Fibroblast of mammary gland (primary cell): ENCODE measurements around the gene BACE1.

Experiments used
- DNase-seq: peaks from one replicate; pipeline ENCODE4 v3.0.0-alpha.2; 2010; ENCODE audit warnings: low read depth
- H3K4me3 ChIP-seq: 2 replicates; pipeline ENCODE4 v1.5.1; 2011; ENCODE audit warnings: low read depth, mild to moderate bottlenecking, low read length, moderate library complexity; ENCODE audit not compliant: control insufficient read depth
- TF ChIP-seq, protein P1 (sequence below): conservative IDR thresholded peaks from 2 replicates; pipeline ENCODE4 v1.5.1; 2011; ENCODE audit warnings: low read depth, low read length, inconsistent platforms; ENCODE audit not compliant: control insufficient read depth, insufficient read depth

BACE1 gene

DNA sequence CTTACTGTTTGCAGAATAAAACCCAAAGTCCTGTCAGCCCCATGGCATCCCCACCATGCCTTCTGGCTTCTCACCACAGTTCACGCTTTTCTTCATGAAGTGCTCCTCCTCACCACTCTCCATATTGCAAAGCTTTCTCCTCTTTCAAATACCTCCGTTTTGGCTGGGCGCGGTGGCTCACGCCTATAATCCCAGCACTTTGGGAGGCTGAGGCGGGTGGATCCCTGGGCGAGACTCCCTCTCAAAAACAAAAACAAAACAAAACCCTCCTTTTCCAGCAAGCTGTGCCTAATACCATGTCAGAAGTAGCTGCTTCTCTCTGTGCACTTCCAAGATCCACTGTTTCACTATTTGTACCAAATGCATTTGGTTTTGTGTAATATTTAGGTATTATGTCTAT, 6.7 kb downstream of the BACE1 start:
- no peak overlapping the region for H3K4me3 ChIP-seq
- DNase-seq: no peak
- TF ChIP-seq, protein P1, sequence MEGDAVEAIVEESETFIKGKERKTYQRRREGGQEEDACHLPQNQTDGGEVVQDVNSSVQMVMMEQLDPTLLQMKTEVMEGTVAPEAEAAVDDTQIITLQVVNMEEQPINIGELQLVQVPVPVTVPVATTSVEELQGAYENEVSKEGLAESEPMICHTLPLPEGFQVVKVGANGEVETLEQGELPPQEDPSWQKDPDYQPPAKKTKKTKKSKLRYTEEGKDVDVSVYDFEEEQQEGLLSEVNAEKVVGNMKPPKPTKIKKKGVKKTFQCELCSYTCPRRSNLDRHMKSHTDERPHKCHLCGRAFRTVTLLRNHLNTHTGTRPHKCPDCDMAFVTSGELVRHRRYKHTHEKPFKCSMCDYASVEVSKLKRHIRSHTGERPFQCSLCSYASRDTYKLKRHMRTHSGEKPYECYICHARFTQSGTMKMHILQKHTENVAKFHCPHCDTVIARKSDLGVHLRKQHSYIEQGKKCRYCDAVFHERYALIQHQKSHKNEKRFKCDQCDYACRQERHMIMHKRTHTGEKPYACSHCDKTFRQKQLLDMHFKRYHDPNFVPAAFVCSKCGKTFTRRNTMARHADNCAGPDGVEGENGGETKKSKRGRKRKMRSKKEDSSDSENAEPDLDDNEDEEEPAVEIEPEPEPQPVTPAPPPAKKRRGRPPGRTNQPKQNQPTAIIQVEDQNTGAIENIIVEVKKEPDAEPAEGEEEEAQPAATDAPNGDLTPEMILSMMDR: no peak

- TF ChIP-seq, protein P1: no peak
- DNase-seq: no peak
- no peak overlapping the region for H3K4me3 ChIP-seq
These were observed 10.9 kb downstream of the BACE1 start for GRCh38 chr11:117305145-117305544.

GRCh38 chr11:117303646-117304315, 12.3 kb downstream of the BACE1 start:
- H3K4me3 ChIP-seq: no peak overlapping the region
- DNase-seq: no peak
- TF ChIP-seq, protein P1: no peak

DNA sequence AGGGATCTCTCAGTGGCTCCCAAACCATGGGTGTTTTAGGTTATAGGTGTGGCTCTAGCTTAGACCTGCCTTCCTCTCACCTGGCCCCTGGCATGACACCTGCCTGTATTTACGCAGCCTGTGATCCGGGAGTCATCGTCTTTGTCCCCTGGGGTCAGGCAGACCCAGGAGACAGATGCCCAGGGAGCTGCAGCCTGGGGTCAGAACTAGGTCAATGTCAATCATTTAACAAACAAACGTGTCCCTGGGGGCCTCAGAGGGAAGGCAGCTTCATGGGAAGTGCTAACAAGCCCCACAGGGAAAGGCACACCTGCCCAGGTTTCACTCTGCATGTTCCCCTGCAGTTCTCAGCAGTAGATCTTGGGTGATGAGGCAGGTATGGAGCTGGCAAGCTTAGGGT, 13.0 kb downstream of the BACE1 start:
- DNase-seq: no peak
- H3K4me3 ChIP-seq: no peak overlapping the region
- TF ChIP-seq, protein P1: no peak

DNA sequence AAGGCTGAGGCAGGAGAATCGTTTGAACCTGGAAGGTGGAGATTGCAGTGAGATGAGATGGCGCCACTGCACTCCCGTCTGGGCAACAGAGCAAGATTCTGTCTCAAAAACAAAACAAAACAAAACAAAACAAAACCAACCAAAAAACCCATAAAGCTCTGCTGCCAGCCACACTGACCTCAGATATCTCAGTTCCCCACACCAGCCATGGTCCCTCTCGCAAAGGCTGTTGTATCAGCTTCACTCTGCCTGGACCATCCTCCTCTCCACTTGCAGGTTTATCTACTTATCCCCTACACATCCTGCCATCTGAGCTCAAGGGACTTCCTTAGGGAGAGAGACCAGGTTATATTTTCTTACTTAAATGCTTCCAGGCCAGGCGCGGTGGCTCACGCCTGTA, 13.8 kb downstream of the BACE1 start:
- H3K4me3 ChIP-seq: no peak overlapping the region
- TF ChIP-seq, protein P1: no peak
- no peak for DNase-seq

GRCh38 chr11:117300773-117301172, 15.3 kb downstream of the BACE1 start:
- H3K4me3 ChIP-seq: no peak overlapping the region
- TF ChIP-seq, protein P1: no peak
- peak; percentile 16 for DNase-seq

DNA sequence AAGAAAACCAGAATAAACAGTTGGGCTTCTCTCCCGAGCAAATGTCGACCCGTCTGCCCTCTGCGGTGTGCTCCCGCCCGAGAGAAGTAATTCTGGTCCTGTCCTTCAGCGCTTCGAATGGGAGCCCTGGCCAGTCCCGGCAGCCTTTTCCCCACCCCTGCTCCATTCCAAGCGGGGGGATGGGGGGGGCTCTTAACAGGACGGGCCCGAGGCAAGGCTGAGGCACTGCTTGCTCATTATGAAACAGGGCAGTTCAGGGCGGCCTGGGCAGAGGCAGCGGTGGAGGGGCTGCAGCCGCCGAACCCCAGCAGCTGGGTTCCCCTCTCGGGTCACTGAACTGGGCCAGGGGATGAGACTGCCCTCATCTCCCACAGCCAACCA, 15.8 kb downstream of the BACE1 start:
- no peak overlapping the region for H3K4me3 ChIP-seq
- peak; percentile 15 for DNase-seq
- TF ChIP-seq, protein P1: no peak
